HEK293 (cell line): ENCODE data around the gene RASGEF1B.

Experiments
- YY1 ChIP-seq: fragments of 450-650 bp; formaldehyde crosslinking; IDR thresholded peaks from 2 replicates; pipeline ENCODE4 v1.5.1; 2018; ENCODE audit warnings: missing biosample characterization, missing genetic modification characterization
- ZBTB8A ChIP-seq: fragments of 450-650 bp; formaldehyde crosslinking; IDR thresholded peaks from 2 replicates; pipeline ENCODE4 v1.5.1; 2016; ENCODE audit warnings: missing biosample characterization, missing genetic modification characterization
- ZNF26 ChIP-seq: fragments of 450-650 bp; formaldehyde crosslinking; IDR thresholded peaks from 2 replicates; pipeline ENCODE4 v1.5.1; 2016; ENCODE audit warnings: missing biosample characterization, missing genetic modification characterization
- ZNF274 ChIP-seq, 2 experiments: fragments of 200-500 bp in 1 of 2; fragments of 450-650 bp in 1 of 2; sonication (Bioruptor generic) in 1 of 2; formaldehyde crosslinking in 1 of 2; IDR thresholded peaks; 2 replicates each; pipeline versions ENCODE4 v1.5.1 to v1.6.1; 2014 to 2016; ENCODE audit warnings: borderline replicate concordance in 1 of 2, inconsistent platforms in 1 of 2, low read length in 1 of 2, missing biosample characterization in 1 of 2, missing genetic modification characterization in 1 of 2
- ZNF544 ChIP-seq: fragments of 450-650 bp; formaldehyde crosslinking; IDR thresholded peaks from 2 replicates; pipeline ENCODE4 v1.5.0; 2017; ENCODE audit warnings: missing biosample characterization, missing genetic modification characterization
- ZNF580 ChIP-seq: fragments of 450-650 bp; formaldehyde crosslinking; IDR thresholded peaks from 2 replicates; pipeline ENCODE4 v1.5.1; 2016; ENCODE audit warnings: missing biosample characterization, missing genetic modification characterization
- ZNF670 ChIP-seq: fragments of 450-650 bp; formaldehyde crosslinking; IDR thresholded peaks from 2 replicates; pipeline ENCODE4 v1.5.1; 2016; ENCODE audit warnings: missing biosample characterization, missing genetic modification characterization, low read depth
- TF ChIP-seq, protein P1 (sequence below): sonication (generic); formaldehyde crosslinking; IDR thresholded peaks from 2 replicates; pipeline ENCODE4 v1.8.1; 2022; ENCODE audit warnings: mild to moderate bottlenecking, moderate library complexity, missing genetic modification reagents
- TF ChIP-seq, protein P2 (sequence below): fragments of 450-650 bp; formaldehyde crosslinking; IDR thresholded peaks from 2 replicates; pipeline ENCODE4 v1.5.1; 2016; ENCODE audit warnings: missing biosample characterization, missing genetic modification characterization

- TF ChIP-seq, protein P1, sequence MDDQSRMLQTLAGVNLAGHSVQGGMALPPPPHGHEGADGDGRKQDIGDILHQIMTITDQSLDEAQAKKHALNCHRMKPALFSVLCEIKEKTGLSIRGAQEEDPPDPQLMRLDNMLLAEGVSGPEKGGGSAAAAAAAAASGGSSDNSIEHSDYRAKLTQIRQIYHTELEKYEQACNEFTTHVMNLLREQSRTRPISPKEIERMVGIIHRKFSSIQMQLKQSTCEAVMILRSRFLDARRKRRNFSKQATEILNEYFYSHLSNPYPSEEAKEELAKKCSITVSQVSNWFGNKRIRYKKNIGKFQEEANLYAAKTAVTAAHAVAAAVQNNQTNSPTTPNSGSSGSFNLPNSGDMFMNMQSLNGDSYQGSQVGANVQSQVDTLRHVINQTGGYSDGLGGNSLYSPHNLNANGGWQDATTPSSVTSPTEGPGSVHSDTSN (CRISPR knock-in tag): no peak
- TF ChIP-seq ZNF670 (tag by site-specific recombination): no peak
- no peak for TF ChIP-seq ZNF580 (tag by site-specific recombination)
- TF ChIP-seq YY1 (tag by site-specific recombination): no peak
- no peak for TF ChIP-seq ZBTB8A (tag by site-specific recombination)
- TF ChIP-seq, protein P2, sequence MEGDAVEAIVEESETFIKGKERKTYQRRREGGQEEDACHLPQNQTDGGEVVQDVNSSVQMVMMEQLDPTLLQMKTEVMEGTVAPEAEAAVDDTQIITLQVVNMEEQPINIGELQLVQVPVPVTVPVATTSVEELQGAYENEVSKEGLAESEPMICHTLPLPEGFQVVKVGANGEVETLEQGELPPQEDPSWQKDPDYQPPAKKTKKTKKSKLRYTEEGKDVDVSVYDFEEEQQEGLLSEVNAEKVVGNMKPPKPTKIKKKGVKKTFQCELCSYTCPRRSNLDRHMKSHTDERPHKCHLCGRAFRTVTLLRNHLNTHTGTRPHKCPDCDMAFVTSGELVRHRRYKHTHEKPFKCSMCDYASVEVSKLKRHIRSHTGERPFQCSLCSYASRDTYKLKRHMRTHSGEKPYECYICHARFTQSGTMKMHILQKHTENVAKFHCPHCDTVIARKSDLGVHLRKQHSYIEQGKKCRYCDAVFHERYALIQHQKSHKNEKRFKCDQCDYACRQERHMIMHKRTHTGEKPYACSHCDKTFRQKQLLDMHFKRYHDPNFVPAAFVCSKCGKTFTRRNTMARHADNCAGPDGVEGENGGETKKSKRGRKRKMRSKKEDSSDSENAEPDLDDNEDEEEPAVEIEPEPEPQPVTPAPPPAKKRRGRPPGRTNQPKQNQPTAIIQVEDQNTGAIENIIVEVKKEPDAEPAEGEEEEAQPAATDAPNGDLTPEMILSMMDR (tag by site-specific recombination): no peak
- TF ChIP-seq ZNF274 (IDR thresholded peaks at IDR 0.05; ENCODE audit: low read length): no peak
- TF ChIP-seq ZNF274 (tag by site-specific recombination; IDR thresholded peaks at IDR 0.05; ENCODE audit: borderline replicate concordance): no peak
- TF ChIP-seq ZNF544 (tag by site-specific recombination): no peak
- no peak for TF ChIP-seq ZNF26 (tag by site-specific recombination)
Measured at GRCh38 chr4:81491943-81492342, 20.2 kb upstream of the RASGEF1B start.
